NCI-H2107 treated with DMSO at 0.1 percent for 48 hours (cell line): ENCODE measurements around the gene MELK.

ENCODE experiments used
- DNase-seq: peaks from one replicate; lab custom pipeline; 2025; ENCODE audit not compliant: unreplicated experiment; lab: John Stamatoyannopoulos, UW

Gene MELK

DNA sequence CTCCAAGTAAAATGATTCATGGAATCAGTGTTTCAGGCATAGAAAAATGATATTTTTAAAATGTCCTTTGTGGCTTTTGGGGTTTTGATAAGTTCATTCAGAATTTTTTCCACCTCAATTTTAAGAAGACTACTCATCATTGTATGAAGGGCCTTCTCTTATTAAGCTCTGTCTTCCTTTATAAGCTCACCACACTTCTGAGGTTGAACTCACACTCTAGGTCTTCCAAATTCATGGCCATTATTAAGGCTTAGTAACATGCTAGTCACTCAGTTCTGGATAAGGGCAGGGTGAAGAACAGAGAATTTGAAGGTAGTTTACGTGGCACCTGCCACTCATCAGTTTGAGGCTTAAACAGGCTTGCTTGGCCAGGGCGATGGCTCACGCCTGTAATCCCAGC is 4.2 kb downstream of the MELK start:
- DNase-seq, result no peak

DNA sequence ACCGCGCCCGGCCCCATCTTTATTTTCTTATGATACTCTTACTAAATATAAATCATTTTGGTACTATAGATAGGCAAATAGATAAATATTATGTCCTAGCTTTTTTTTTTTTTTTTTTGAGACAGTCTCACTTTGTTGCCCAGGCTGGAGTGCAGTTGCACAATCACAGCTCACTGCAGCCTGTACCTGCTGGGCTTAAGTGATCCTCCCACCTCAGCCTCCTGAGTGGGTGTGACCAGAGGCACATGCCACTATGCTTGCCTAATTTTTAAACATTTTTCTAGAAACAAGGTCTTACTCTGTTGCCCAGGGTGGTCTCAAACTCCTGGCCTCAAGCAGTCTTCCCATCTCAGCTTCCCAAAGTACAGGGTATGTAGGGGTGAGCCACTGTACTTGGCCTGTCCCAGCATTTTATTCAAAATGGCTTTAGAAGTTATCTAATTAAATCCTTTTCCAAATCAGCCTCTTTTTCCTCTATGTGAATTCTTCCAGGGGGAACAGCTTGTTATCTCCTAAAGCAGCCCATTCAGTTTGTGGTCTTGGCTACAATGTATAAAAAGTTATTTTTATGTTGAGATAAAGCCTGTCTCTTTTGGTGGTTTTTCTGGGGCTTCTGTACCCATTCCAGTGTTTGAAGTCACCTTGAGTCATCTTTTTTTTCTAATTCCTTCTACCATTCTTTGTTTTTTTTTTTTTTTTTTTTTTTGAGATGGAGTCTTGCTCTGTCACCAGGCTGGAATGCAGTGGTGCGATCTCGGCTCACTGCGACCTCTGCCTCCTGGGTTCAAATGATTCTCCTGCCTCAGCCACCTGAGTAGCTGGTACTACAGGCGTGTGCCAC is 12.1 kb downstream of the MELK start:
- no peak for DNase-seq

DNA sequence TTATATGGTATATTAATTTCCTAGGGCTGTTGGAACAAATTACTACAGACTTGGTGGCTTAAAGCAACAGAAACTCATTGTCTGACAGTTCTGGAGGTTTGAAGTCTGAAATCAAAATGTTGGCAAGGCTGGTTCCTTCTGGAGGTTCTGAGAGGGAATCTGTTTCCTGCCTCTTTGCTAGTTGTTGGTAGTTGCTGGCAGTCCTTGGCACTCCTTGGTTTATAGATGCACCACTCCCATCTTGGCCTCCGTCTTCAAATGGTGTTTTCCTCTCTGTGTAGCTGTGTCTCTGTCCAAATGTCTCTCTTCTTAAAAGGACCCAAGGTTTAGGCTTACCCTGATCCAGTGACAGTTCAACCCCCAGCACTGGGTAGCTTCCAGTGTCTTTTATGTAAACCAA is 17.5 kb downstream of the MELK start:
- no peak for DNase-seq

DNA sequence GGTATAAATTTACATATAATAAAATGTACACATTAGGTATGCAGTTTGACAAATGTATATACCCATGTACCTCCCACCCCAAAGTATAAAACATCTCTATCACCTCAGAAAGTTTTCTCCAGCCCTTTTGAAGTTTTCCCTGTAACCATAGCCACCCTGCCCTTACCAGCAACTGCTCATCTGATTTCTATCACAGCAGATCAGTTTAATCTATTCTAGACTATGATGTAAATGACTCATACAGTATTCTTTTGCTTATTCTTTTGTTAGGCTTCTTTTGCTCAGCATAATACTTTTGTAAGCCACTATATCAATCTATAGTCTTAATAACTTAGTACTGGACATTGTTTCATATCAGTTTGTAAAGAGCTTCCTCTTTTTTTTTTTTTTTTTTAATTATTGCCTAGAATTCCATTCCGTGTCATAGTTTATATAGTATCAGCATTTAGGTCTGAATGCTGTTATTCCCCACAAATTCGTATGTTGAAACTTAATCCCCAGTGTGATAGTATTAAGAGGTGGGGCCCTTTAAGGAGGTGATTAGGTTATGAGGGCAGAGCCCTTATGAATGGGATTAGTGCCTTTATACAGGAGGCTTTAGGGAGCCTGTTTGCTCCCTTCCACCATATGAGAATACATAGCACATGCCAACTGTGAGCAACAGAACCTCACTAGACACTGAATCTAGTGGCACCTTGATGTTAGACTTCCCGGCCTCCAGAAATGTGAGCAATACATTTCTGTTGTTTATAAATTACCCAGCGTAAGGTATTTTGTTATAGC is 20.3 kb downstream of the MELK start:
- DNase-seq, result no peak

DNA sequence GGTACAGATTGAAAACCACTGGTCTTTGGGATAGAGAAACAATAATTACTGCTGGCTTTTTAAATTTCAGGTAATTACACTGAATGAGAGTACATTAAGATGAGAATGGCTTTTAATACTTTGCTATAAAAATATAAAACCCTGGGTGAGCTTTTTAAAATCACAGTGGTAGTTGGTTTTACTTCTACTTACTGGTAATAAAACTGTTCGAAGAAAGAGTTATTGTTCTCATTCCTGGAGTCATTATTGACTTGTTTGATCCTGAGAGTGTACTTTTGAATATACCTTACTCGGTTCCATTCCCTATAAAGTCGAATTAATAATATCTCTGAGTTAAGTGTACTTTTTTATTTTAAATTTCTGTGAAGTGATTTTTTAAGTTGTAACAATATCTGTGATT is 21.5 kb downstream of the MELK start:
- DNase-seq, result no peak

DNA sequence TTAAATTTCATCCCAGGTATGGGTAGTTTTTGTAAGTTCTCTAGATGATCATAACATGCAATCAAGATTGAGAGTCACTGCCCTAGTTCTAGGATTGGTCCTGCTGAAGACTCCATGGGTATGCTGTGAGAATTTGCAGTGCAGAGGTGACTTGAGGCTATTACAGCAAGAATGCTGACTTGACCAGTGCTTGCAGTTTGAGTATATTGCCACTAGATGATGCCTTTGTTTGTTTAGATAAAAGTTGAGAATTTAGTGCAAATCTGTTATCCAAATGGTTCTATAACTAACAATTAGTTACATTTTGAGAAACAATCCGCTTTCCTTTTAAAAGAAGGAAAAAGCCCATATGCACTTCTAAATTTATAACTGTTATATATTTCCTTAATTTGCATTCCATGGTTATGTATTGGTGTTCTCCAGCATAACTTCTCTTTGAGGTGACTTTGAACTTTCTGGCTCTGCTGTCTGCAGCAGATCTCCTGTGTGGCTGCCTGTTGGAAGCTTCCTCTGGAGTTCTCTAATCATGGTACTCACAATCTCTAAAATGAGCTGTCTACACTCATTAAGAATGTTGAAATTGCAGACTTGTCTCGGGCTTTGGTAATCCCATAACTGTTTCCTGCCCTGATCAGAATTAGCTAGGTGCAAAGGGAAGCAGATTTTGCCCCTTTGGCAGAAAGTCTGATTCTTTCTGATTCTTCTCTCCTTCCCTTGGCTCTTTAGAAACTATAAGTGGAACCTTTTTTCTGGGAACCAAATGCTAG is 24.9 kb downstream of the MELK start:
- DNase-seq, result no peak

DNA sequence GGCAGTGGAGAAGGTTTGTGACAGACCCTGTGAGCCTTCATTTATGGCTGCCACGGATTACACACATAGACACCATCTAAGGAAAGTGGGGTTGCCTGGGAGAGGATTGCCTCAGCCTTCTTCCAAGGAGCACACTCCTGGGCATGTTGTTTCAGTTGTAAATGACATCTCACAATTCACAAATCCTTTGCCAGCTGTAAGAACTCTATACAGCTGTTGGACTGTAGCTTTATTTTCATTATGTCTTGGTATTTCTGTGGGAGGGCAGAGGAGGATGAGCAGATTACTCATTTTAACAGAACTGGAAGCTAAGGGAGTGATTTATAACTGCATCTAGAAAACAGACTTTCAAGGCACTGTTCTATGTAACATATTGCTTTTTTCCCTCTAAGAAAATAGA is 25.6 kb downstream of the MELK start:
- no peak for DNase-seq

DNA sequence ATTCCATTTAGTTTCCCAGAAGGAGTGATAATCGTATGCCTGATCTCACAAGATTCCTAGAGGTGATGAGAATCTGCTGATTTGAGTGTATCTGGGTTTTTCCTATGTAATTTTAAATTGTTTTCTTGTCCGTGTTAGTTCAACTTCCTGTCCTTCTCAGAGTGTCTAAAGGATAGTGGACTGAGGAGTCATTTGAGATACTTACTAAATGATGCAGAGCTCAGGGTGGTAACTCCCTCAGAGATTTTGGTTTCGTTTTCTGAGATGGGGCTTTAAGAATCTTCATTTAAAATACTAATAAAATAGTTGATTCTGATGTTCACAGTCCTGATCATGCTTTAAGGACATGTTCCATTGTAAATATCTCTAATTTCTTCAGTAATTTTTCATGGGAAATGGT is 30.3 kb downstream of the MELK start:
- no peak for DNase-seq

DNA sequence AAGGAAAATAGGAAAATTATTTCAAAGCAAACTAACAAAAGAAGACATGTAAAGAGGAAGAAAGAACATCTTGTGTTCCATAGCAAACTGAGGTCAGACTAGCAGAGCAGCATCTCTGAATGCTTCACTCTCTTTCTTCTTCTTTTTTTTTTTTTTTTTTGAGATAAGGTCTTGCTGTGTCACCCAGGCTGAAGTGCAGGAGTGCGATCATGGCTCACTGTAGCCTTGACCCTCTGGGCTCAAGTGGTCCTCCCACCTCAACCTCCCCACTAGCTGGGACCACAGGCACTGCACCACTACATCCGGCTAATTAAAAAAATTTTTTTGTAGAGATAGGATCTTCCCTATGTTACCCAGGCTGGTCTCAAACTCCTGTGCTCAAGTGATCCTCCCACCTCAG is 36.6 kb downstream of the MELK start:
- DNase-seq, result no peak

DNA sequence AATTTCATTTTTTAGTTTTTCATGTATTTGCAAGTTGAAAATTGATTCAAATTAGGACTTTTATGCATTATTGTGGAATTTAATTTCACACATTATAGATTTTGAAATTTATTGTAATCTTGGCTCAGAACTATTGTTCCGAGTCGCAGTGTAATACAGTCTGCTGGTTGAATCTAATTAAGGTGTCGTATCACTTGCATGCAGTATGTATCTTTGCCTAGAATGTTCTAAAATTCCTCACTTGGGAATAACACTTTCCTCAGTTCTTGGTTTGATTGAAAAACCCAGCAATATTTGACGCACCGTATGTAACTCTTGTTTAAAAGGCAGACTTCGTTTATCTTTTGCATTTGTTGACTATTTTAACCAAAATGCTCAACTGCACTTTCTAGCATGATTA is 49.4 kb downstream of the MELK start:
- no peak for DNase-seq

DNA sequence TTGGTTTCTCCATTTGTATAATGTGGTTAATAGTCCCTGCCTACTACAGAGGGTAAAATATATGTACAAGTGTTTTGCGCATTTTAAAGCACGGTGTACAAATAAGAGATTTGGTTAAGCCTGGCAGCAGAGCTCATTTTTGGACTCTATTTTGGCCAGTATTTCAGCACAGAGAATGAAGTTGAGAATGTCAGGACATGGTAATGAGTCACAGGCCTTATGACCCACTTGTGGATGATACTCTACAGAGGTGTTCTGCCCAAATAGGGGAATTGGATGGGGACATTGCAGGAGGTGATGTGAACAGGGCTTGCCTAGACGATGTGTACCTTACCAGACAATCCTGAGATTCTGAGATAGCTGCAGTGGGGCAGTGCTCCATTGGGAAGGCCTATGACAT is 50.6 kb downstream of the MELK start:
- DNase-seq, result no peak

DNA sequence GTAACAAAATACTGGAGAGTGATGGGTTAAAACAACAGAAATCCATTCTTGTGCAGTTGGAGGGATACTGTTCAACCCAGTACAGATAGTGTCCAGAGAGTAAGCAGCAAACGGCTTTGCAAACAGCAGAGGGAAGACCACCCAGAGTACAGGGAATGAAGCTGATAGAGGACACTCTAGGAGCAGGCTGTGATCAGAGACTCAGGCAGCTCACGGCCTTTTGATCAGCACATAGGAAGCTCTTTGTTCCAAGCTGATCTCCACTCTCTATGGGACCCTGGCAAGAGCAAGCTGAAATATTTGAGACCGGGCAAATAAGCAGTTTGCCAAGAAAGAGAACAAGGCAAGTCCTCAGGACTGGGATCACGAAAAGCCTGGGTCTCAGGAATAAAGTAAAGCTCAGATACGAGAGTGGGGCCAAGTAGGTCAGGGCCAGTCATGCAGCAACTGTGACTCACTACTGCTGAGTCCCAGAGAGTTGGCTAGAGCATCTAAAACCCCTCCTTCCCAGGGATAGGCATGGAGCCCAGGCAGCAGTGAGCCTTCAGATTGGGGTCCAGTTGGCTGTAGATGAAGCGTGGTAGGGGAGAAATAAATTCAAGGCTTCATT is 52.4 kb downstream of the MELK start:
- DNase-seq, result no peak

DNA sequence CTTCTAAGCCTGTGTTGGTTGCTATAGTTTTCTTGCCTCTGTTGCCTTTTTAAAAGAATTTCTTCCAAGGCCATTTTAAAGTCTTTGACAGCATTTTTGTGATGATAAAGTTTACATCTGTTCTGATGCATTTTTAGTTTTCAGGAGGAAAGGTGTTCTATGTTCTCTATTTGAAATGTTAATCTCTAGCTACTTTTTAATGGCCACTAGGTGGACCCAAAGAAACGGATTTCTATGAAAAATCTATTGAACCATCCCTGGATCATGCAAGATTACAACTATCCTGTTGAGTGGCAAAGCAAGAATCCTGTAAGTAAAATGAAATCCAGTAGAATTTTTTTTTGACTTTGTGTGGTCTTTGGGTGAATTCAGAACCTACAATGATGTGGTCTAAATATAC is 60.2 kb downstream of the MELK start:
- peak; percentile 35 for DNase-seq

DNA sequence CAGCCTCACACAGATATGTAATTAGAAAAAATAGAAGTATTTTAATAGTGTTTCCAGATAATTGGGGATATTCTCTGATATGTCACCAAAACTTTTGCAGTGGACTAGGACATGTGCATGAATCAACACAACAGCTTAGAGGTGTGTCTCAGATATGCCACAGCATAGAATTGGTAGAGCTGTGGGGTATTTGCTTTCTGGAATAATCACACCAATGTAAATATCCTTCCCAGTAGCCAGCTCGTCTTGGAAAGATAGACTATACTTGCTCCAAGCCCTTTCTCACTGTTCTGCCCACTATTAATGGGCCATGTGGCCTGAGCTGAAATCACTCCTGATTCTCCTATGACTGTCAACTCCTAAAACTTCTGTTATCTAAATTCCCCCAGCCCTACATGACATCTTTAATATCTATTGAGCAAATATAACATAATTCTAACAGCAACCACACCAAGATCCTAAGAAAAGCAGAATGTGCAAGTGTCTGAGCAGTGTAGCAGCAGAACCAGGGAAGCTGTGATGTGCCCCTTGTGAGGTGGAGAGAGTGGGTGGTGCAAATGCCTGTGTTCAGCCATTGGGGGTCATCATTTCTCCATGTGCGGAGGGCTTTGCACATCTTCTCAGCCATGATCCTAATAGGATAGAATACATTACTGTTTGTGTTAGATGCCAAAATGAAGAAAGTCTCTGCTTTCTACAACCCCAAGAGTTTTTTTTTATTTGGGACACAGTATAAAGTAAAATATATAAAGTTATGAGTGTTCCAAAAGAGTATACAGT is 65.0 kb downstream of the MELK start:
- DNase-seq, result no peak

DNA sequence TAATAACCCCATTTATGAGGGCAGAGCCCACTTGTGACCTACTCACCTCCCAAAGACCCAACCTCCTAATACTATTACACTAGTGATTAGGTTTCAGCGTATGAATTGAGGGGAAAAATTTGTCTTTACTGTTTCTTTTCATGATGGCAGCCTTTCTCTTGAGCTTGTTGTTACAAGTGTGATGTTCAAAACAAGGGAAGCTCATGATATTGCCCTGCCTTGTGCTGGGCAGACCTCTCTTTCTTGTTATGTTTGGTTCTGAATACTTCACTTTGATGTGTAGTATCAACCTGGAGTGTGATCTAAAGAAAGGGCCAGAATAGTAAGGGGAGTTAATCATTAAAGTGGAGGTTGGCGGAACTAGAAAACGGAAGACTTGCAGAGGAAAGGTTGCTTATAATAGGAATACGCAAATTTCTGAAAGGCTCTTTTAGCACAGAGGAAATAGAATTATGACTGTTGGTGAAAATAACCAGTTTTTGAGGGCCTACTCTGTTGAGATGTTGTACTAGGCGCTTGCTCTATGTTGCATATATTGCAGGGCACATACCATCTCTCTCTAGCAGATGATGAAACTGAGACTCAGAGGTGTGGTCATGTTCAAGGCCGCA is 68.2 kb downstream of the MELK start:
- no peak for DNase-seq

DNA sequence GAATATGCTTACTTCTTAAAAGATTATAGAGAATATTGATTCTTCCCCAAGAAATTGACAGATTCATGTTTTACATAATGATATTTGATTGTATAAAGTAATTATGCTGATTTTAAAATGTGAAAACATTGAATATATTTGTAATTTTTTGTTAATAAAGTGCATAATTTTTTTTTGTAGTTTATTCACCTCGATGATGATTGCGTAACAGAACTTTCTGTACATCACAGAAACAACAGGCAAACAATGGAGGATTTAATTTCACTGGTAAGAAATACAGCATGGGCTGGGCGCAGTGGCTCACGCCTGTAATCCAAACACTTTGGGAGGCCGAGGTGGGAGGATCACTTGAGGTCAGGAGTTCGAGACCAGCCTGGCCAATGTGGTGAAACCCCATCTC is 70.1 kb downstream of the MELK start:
- DNase-seq, result no peak

DNA sequence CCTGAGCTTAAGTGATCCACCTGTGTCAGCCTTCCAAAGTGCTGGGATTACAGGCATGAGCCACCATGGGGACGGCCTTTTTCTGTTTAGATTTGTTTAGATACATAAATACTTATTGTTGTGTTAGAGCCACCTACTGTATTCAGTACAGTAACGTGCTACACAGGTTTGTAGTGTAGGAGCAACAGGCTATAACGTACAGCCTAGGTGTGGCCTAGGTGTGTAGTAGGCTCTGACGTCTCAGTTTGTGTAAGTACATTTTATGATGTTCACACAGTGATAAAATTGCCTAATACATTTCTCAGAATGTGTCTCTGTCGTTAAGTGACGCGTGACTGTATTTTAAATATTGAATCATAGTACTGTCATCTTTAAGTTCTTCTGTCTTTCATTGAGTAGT is 84.1 kb downstream of the MELK start:
- DNase-seq, result no peak

DNA sequence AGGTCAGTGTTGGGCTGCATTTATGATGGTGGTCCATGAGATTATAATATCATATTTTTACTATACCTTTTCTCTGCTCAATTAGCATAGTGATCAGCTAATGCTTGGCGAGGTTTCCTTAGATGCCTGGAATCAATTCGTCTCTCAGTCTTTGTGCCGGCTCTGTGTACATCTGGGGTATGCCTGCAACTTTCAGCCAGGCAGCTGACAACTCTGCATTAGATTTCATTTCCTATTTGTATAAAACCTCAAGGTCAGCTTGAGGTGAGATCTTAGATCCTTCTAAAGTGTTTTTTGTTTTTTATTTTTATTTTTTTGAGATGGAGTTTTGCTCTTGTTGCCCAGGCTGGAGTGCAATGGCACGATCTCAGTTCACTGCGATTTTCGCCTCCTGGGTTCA is 86.8 kb downstream of the MELK start:
- no peak for DNase-seq

DNA sequence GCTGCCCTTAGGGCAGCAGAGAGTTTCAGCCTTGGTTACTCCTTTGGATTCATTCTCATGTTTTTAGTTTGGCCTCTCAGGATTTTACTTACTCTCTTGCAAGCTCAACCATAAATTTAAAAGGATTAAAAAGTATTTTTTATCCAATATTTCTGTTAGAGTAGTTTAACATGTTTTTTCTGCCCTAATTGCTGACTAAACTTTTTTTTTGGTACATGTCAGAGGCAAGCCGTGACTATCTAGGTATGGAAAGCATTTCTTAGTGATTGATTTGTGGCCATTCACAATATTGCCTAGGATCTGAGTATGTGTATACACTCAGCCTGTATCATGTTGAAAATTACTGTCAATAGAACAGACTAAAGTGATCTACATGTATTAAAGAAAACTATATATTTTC is 92.1 kb downstream of the MELK start:
- DNase-seq, result no peak

DNA sequence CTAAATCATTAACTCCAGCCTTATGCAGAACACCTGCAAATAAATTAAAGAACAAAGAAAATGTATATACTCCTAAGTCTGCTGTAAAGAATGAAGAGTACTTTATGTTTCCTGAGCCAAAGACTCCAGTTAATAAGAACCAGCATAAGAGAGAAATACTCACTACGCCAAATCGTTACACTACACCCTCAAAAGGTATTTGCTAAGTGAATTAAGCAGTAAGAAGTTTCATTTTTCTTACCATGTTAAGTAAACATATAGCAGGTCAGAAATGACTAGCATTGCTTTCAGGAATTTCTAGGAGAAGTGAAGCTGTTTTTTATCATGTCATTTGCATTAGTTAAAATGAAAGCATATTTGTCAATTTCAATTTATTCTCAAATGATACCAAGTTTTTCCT is 92.7 kb downstream of the MELK start:
- no peak for DNase-seq
